Right lobe of liver (tissue), 6 donors: ENCODE results near the gene APPBP2. TPM values are rescaled to one million over a fixed set of nuclear protein-coding genes. Genes with fewer than 3 reads are reported as not detected.

Experiments used
- ATAC-seq, 4 donors: fragments of 200-7000 bp; cut with Tn5 transposase; one replicate each; pipeline ENCODE4 v1.9.1; 2020; ENCODE audit warnings: mild to moderate bottlenecking in 4 of 4, moderate library complexity in 4 of 4
- DNase-seq, 3 donors: peaks; one replicate each; pipeline ENCODE4 v3.0.0-alpha.2; 2020
- H3K27ac ChIP-seq, 3 donors: fragments of 200-600 bp; one replicate each; pipeline ENCODE4 v1.8.0; 2022
- H3K27me3 ChIP-seq, 2 donors: fragments of 200-600 bp; one replicate each; pipeline ENCODE4 v1.8.0; 2022
- H3K36me3 ChIP-seq, 4 donors: fragments of 200-600 bp; sonication (generic) in 1 of 4; one replicate each; pipeline versions ENCODE4 v1.5.1 to v1.8.0; 2017 to 2022; ENCODE audit warnings: control low read depth in 1 of 4
- H3K4me1 ChIP-seq, 4 donors: fragments of 200-600 bp; sonication (generic) in 1 of 4; one replicate each; pipeline versions ENCODE4 v1.5.1 to v1.8.0; 2017 to 2022; ENCODE audit warnings: control low read depth in 1 of 4
- H3K4me3 ChIP-seq, 3 donors: fragments of 200-600 bp; one replicate each; pipeline ENCODE4 v1.8.0; 2022
- H3K9me3 ChIP-seq, 4 donors: fragments of 200-600 bp; sonication (generic) in 1 of 4; one replicate each; pipeline versions ENCODE4 v1.5.1 to v1.8.0; 2017 to 2022; ENCODE audit warnings: control low read depth in 1 of 4
- CTCF ChIP-seq, 4 donors: fragments of 200-600 bp in 3 of 4; fragments of 450-650 bp in 1 of 4; IDR thresholded peaks; one replicate each; pipeline versions ENCODE4 v1.5.1 to v1.8.0; 2016 to 2022; ENCODE audit warnings: antibody characterized with exemption in 4 of 4, mild to moderate bottlenecking in 2 of 4
- POLR2A ChIP-seq: fragments of 450-650 bp; IDR thresholded peaks from one replicate; pipeline ENCODE4 v1.6.1; 2017; ENCODE audit warnings: antibody characterized with exemption, mild to moderate bottlenecking
- WGBS: methylation state at CpG from one replicate; pipeline ENCODE4 v1.1.6; 2018; ENCODE audit warnings: low coverage, low lambda C conversion rate; ENCODE audit not compliant: insufficient coverage; ENCODE audit errors: missing lambda C conversion rate; 5-methylcytosine and 5-hydroxymethylcytosine counted together
- intact Hi-C, 2 donors: fragments of 100-400 bp; cut with DNase I; formaldehyde crosslinking; loops; one replicate each; pipeline versions ENCODE4 v1.11.2 to v1.14.1; 2022
- total RNA-seq, 6 experiments: library from RNA; depleted of rRNA in 2 of 6; stranded (reverse); fragments of >200 nt in 2 of 6; fragmentation: NEBNext Ultra II Directional in 3 of 6; extraction: Animal tissue kit (Norgen Biotek cat#: 25700) in 3 of 6; gene quantifications; one replicate each; pipeline versions ENCODE4 v1.1.0 to v1.2.4, GENCODE V29; 2016 to 2023
- donor health status: DM: no; HTN: yes; CAD: no.
- donor health status: DM: no; HTN: no; CAD: no.
- donor health status: DM: no; HTN: no; CAD: no.
- donor health status: DM: no; HTN: yes; CAD: no.
- donor health status: DM: no; HTN: yes; CAD: no.

APPBP2 gene
- total RNA-seq, 6 experiments from 2014 or later: 8.7 to 19.3 (median 13.0) TPM

- Histone ChIP-seq H3K9me3 (no peaks in the 10 kb centered on the region), H3K27ac (no peak overlapping the region), H3K4me3 (no peak overlapping the region), H3K27me3 (no peaks in the 10 kb centered on the region), H3K36me3 (no peaks in the 10 kb centered on the region), H3K4me1 (no peaks in the 10 kb centered on the region)
- intact Hi-C loops: no loop called here
- TF ChIP-seq POLR2A (no peak), CTCF (IDR thresholded peaks at IDR 0.05) (no peak)
- 81% methylated on average over 7 of the region's 9 CpGs for WGBS
- DNase-seq: no peak
- ATAC-seq: no peak
These were observed 12.7 kb upstream of the APPBP2 start for GRCh38 chr17:60538726-60539125.

- Histone ChIP-seq H3K36me3 (no peaks in the 10 kb centered on the region), H3K4me1 (no peaks in the 10 kb centered on the region), H3K27ac (no peak overlapping the region), H3K27me3 (no peaks in the 10 kb centered on the region), H3K9me3 (no peaks in the 10 kb centered on the region), H3K4me3 (no peak overlapping the region)
- 49% methylated on average over 2 of the region's 3 CpGs for WGBS
- TF ChIP-seq POLR2A (no peak), CTCF (IDR thresholded peaks at IDR 0.05) (no peak)
- intact Hi-C loops: no loop called here
- ATAC-seq (no peak), DNase-seq (no peak)
These were observed 9.6 kb upstream of the APPBP2 start for GRCh38 chr17:60535382-60536279.

- Histone ChIP-seq H3K27me3 (no peaks in the 10 kb centered on the region), H3K4me3 (no peak overlapping the region), H3K9me3 (no peaks in the 10 kb centered on the region), H3K27ac (no peak overlapping the region), H3K36me3 (no peaks in the 10 kb centered on the region), H3K4me1 (no peaks in the 10 kb centered on the region)
- ATAC-seq (no peak), DNase-seq (no peak)
- no peak for TF ChIP-seq POLR2A
- no peak for TF ChIP-seq CTCF (IDR thresholded peaks at IDR 0.05)
- intact Hi-C loops: no loop called here
- 80% methylated on average over 7 of the region's 7 CpGs for WGBS
These were observed 8.6 kb upstream of the APPBP2 start for GRCh38 chr17:60534613-60535157.

- H3K9me3 ChIP-seq: no peaks in the 10 kb centered on the region
- DNase-seq (no peak), ATAC-seq (no peak)
- no peaks in the 10 kb centered on the region for H3K4me1 ChIP-seq
- no peak overlapping the region for H3K4me3 ChIP-seq
- intact Hi-C loops: no loop called here
- H3K27me3 ChIP-seq: no peaks in the 10 kb centered on the region
- 80% methylated on average over 1 of the region's 1 CpG for WGBS
- H3K27ac ChIP-seq: no peak overlapping the region
- no peaks in the 10 kb centered on the region for H3K36me3 ChIP-seq
- TF ChIP-seq CTCF (IDR thresholded peaks at IDR 0.05): no peak
- TF ChIP-seq POLR2A: no peak
These were observed 8.0 kb upstream of the APPBP2 start for GRCh38 chr17:60534010-60534555.
